WTC11 (cell line): ENCODE results near the gene NSG1.

Source experiments
- CREB1 ChIP-seq: sonication (generic); formaldehyde crosslinking; IDR thresholded peaks from 2 replicates; pipeline ENCODE4 v1.8.0; 2023; ENCODE audit warnings: mild to moderate bottlenecking, missing genetic modification reagents
- KAT7 ChIP-seq: sonication (generic); formaldehyde crosslinking; IDR thresholded peaks from 2 replicates; pipeline ENCODE4 v1.8.1; 2023; ENCODE audit warnings: missing genetic modification reagents, mild to moderate bottlenecking, borderline replicate concordance
- NFATC4 ChIP-seq: fragments of 250-450 bp; sonication (Bioruptor Pico); IDR thresholded peaks from 2 replicates; pipeline ENCODE4 v1.9.0; 2021; ENCODE audit warnings: mild to moderate bottlenecking
- NFE2L1 ChIP-seq: sonication (generic); formaldehyde crosslinking; IDR thresholded peaks from 2 replicates; pipeline ENCODE4 v1.8.1; 2023; ENCODE audit warnings: missing genetic modification reagents
- NR1H2 ChIP-seq: sonication (generic); formaldehyde crosslinking; IDR thresholded peaks from 2 replicates; pipeline ENCODE4 v1.9.0; 2021; ENCODE audit warnings: mild to moderate bottlenecking, moderate library complexity, missing genetic modification reagents
- SP1 ChIP-seq: sonication (generic); formaldehyde crosslinking; conservative IDR thresholded peaks from 2 replicates; pipeline ENCODE4 v1.8.1; 2022; ENCODE audit warnings: missing genetic modification reagents
- TEAD4 ChIP-seq: sonication (generic); formaldehyde crosslinking; IDR thresholded peaks from 2 replicates; pipeline ENCODE4 v1.8.0; 2022; ENCODE audit warnings: mild to moderate bottlenecking, missing genetic modification reagents
- TP53 ChIP-seq: sonication (generic); formaldehyde crosslinking; IDR thresholded peaks from 2 replicates; pipeline ENCODE4 v1.8.1; 2023; ENCODE audit warnings: mild to moderate bottlenecking, missing genetic modification reagents
- TF ChIP-seq, protein P1 (sequence below): fragments of 200-600 bp; IDR thresholded peaks from 2 replicates; pipeline ENCODE4 v1.8.0; 2022; ENCODE audit warnings: antibody characterized with exemption
- TF ChIP-seq, protein P2 (sequence below): sonication (generic); formaldehyde crosslinking; IDR thresholded peaks from 2 replicates; pipeline ENCODE4 v1.8.0; 2023; ENCODE audit warnings: mild to moderate bottlenecking, missing genetic modification reagents
- TF ChIP-seq, protein P3 (sequence below): sonication (generic); formaldehyde crosslinking; conservative IDR thresholded peaks from 2 replicates; pipeline ENCODE4 v1.8.1; 2022; ENCODE audit warnings: mild to moderate bottlenecking, missing genetic modification reagents
- TF ChIP-seq, protein P4 (sequence below): fragments of 250-450 bp; sonication (Bioruptor Pico); conservative IDR thresholded peaks from 2 replicates; pipeline ENCODE4 v1.9.0; 2021; ENCODE audit warnings: mild to moderate bottlenecking
- TF ChIP-seq, protein P5 (sequence below): sonication (generic); formaldehyde crosslinking; IDR thresholded peaks from 2 replicates; pipeline ENCODE4 v1.8.0; 2022; ENCODE audit warnings: mild to moderate bottlenecking, missing genetic modification reagents
- TF ChIP-seq, protein P6 (sequence below): sonication (generic); formaldehyde crosslinking; IDR thresholded peaks from 2 replicates; pipeline ENCODE4 v1.8.1; 2022; ENCODE audit warnings: missing genetic modification reagents, borderline replicate concordance

DNA sequence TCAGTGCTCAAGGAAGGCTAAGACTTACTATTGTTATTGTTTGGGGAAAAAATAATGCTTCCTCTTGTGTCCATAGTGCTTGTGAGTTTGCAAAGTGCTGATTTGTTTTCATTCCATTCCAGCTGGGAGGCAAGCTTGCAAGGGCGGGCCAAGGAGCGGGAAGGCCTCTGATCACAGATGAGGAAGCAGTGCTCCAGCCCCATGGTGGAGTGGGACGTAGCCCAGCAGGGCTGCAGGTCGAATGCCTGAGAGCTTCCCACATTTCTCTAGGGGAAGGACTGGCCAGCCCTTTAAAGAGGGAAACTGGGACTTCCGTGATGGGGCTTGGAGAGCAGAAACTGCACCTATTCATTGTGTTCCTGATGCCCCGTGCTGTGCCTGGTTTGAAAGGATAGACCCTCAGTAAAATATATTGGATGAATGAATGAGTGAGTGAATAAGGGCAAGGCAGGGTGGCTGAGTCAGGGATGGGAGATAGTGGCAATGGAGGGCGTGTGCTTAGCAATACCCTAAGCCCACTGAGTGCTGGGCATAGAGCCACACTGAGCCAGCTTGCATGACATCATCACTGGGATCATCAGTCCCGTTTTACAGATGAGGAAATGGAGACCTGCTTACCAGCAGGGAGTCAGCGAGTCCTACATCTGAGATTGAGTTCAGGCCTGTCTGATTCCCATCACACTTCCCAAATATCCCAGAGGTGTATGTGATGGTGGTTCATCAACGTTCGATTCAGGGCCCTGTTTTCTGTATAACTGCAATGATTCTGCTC, 17.9 kb upstream of the NSG1 start:
- TF ChIP-seq, protein P1, sequence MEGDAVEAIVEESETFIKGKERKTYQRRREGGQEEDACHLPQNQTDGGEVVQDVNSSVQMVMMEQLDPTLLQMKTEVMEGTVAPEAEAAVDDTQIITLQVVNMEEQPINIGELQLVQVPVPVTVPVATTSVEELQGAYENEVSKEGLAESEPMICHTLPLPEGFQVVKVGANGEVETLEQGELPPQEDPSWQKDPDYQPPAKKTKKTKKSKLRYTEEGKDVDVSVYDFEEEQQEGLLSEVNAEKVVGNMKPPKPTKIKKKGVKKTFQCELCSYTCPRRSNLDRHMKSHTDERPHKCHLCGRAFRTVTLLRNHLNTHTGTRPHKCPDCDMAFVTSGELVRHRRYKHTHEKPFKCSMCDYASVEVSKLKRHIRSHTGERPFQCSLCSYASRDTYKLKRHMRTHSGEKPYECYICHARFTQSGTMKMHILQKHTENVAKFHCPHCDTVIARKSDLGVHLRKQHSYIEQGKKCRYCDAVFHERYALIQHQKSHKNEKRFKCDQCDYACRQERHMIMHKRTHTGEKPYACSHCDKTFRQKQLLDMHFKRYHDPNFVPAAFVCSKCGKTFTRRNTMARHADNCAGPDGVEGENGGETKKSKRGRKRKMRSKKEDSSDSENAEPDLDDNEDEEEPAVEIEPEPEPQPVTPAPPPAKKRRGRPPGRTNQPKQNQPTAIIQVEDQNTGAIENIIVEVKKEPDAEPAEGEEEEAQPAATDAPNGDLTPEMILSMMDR = no peak
- TF ChIP-seq TEAD4 (CRISPR knock-in tag) (no peak), CREB1 (CRISPR knock-in tag) (no peak), SP1 (CRISPR knock-in tag) (no peak), KAT7 (CRISPR knock-in tag) (no peak), NFE2L1 (CRISPR knock-in tag) (no peak), NR1H2 (no peak), NFATC4 (CRISPR knock-in tag) (no peak), TP53 (CRISPR knock-in tag) (no peak)
- TF ChIP-seq, protein P2, sequence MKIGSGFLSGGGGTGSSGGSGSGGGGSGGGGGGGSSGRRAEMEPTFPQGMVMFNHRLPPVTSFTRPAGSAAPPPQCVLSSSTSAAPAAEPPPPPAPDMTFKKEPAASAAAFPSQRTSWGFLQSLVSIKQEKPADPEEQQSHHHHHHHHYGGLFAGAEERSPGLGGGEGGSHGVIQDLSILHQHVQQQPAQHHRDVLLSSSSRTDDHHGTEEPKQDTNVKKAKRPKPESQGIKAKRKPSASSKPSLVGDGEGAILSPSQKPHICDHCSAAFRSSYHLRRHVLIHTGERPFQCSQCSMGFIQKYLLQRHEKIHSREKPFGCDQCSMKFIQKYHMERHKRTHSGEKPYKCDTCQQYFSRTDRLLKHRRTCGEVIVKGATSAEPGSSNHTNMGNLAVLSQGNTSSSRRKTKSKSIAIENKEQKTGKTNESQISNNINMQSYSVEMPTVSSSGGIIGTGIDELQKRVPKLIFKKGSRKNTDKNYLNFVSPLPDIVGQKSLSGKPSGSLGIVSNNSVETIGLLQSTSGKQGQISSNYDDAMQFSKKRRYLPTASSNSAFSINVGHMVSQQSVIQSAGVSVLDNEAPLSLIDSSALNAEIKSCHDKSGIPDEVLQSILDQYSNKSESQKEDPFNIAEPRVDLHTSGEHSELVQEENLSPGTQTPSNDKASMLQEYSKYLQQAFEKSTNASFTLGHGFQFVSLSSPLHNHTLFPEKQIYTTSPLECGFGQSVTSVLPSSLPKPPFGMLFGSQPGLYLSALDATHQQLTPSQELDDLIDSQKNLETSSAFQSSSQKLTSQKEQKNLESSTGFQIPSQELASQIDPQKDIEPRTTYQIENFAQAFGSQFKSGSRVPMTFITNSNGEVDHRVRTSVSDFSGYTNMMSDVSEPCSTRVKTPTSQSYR = no peak
- TF ChIP-seq, protein P3, sequence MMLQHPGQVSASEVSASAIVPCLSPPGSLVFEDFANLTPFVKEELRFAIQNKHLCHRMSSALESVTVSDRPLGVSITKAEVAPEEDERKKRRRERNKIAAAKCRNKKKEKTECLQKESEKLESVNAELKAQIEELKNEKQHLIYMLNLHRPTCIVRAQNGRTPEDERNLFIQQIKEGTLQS (CRISPR knock-in tag) = no peak
- TF ChIP-seq, protein P4, sequence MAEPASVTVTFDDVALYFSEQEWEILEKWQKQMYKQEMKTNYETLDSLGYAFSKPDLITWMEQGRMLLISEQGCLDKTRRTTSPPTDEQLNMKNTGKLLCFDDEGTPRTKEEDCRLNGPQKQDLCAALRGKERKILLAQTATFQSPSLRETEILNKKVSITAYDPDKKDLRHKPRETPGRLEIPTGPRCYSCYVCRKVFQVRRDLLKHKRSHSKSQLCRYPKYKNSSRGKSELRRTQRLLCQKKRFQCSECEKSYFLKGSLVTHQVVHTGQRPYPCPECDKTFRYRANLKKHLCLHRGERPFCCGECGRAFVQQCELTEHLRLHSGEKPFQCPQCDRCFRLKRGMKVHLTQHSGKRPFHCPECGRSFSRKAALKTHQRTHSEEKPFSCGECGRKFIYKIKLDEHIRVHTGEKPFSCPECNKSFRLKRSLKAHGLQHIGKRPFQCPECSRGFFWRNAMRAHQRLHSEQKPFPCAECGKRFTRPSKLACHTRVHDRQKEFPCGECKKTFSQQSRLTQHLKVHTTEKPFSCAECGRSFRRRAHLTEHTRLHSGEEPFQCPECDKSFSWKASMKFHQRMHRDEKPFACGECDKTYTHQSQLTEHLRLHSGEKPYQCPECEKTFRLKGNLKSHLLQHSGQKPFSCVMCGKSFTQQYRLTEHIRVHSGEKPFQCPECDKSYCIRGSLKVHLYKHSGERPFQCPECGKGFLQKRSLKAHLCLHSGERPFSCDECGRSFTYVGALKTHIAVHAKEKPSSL (CRISPR knock-in tag) = no peak
- TF ChIP-seq, protein P5, sequence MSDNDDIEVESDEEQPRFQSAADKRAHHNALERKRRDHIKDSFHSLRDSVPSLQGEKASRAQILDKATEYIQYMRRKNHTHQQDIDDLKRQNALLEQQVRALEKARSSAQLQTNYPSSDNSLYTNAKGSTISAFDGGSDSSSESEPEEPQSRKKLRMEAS (CRISPR knock-in tag) = no peak
- TF ChIP-seq, protein P6, sequence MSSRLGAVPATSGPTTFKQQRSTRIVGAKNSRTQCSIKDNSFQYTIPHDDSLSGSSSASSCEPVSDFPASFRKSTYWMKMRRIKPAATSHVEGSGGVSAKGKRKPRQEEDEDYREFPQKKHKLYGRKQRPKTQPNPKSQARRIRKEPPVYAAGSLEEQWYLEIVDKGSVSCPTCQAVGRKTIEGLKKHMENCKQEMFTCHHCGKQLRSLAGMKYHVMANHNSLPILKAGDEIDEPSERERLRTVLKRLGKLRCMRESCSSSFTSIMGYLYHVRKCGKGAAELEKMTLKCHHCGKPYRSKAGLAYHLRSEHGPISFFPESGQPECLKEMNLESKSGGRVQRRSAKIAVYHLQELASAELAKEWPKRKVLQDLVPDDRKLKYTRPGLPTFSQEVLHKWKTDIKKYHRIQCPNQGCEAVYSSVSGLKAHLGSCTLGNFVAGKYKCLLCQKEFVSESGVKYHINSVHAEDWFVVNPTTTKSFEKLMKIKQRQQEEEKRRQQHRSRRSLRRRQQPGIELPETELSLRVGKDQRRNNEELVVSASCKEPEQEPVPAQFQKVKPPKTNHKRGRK (CRISPR knock-in tag) = no peak
